WTC11 (cell line): ENCODE results near the gene ERC2. TPM values are rescaled to one million over a fixed set of nuclear protein-coding genes. Genes with fewer than 3 reads are reported as not detected.

Experiments
- ATAC-seq: fragments of 200-7000 bp; cut with Tn5 transposase; 2 replicates; pipeline ENCODE4 v1.10.0; 2021; ENCODE audit warnings: mild to moderate bottlenecking, moderate library complexity
- CTCF ChIA-PET: fragments of 300-600 bp; sonication (Branson Sonifier 250); formaldehyde crosslinking; loops from one replicate; lab custom pipeline; 2021; ENCODE audit warnings: antibody characterized with exemption; lab: Charles Lee
- POLR2A ChIA-PET: fragments of 350-600 bp; sonication (Branson Sonifier 250); formaldehyde crosslinking; loops from one replicate; lab custom pipeline; 2021; ENCODE audit warnings: antibody characterized with exemption; lab: Charles Lee
- DNase-seq: peaks from one replicate; pipeline ENCODE4 v3.0.0; 2021; ENCODE audit warnings: low spot score
- H3K27ac Mint-ChIP-seq: 2 replicates; pipeline ENCODE4 v1.8.0; 2021; ENCODE audit warnings: mixed read lengths
- H3K27me3 Mint-ChIP-seq: 2 replicates; pipeline ENCODE4 v1.8.0; 2021; ENCODE audit warnings: low read depth, mild to moderate bottlenecking, moderate library complexity, mixed read lengths
- H3K36me3 Mint-ChIP-seq: 2 replicates; pipeline ENCODE4 v1.8.0; 2021; ENCODE audit warnings: mixed read lengths
- H3K4me1 Mint-ChIP-seq: 2 replicates; pipeline ENCODE4 v1.8.0; 2022; ENCODE audit warnings: mixed read lengths
- H3K4me3 Mint-ChIP-seq: 2 replicates; pipeline ENCODE4 v1.8.0; 2021; ENCODE audit warnings: mild to moderate bottlenecking, moderate library complexity, mixed read lengths
- H3K9me3 Mint-ChIP-seq: 2 replicates; pipeline ENCODE4 v1.8.0; 2021; ENCODE audit warnings: mixed read lengths
- EMX1 ChIP-seq: fragments of 250-450 bp; sonication (Bioruptor Pico); IDR thresholded peaks from 2 replicates; pipeline ENCODE4 v1.8.0; 2021; ENCODE audit warnings: mild to moderate bottlenecking
- MXD4 ChIP-seq: fragments of 250-450 bp; sonication (Bioruptor Pico); IDR thresholded peaks from 2 replicates; pipeline ENCODE4 v1.8.0; 2021; ENCODE audit warnings: mild to moderate bottlenecking, moderate library complexity, borderline replicate concordance
- OVOL2 ChIP-seq: fragments of 250-450 bp; sonication (Bioruptor Pico); IDR thresholded peaks from 2 replicates; pipeline ENCODE4 v1.9.0; 2021; ENCODE audit warnings: mild to moderate bottlenecking, borderline replicate concordance
- RORB ChIP-seq: fragments of 250-450 bp; sonication (Bioruptor Pico); IDR thresholded peaks from 2 replicates; pipeline ENCODE4 v1.9.0; 2021; ENCODE audit warnings: mild to moderate bottlenecking
- TEAD1 ChIP-seq: sonication (generic); formaldehyde crosslinking; IDR thresholded peaks from 2 replicates; pipeline ENCODE4 v1.8.0; 2022; ENCODE audit warnings: mild to moderate bottlenecking, missing genetic modification reagents
- ZNF121 ChIP-seq: sonication (generic); formaldehyde crosslinking; IDR thresholded peaks from 2 replicates; pipeline ENCODE4 v1.8.0; 2023; ENCODE audit warnings: missing genetic modification reagents
- ZNF263 ChIP-seq: sonication (generic); formaldehyde crosslinking; IDR thresholded peaks from 2 replicates; pipeline ENCODE4 v1.8.1; 2022; ENCODE audit warnings: low read depth, mild to moderate bottlenecking, moderate library complexity, missing genetic modification reagents
- total RNA-seq: library from RNA; stranded (reverse); gene quantifications from 3 replicates; pipeline ENCODE4 v1.2.3, GENCODE V29; 2021
- TF ChIP-seq, protein P1 (sequence below): sonication (generic); formaldehyde crosslinking; IDR thresholded peaks from 2 replicates; pipeline ENCODE4 v1.8.1; 2023; ENCODE audit warnings: mild to moderate bottlenecking, missing genetic modification reagents, moderate library complexity
- TF ChIP-seq, protein P2 (sequence below): sonication (generic); formaldehyde crosslinking; IDR thresholded peaks from 2 replicates; pipeline ENCODE4 v1.8.1; 2022; ENCODE audit warnings: low read depth, missing genetic modification reagents, borderline replicate concordance
- TF ChIP-seq, protein P3 (sequence below): fragments of 250-450 bp; sonication (Bioruptor Pico); IDR thresholded peaks from 2 replicates; pipeline ENCODE4 v1.9.0; 2021; ENCODE audit warnings: moderate library complexity, mild to moderate bottlenecking, inconsistent platforms, borderline replicate concordance
- TF ChIP-seq, protein P4 (sequence below): sonication (generic); formaldehyde crosslinking; IDR thresholded peaks from 2 replicates; pipeline ENCODE4 v1.8.1; 2023; ENCODE audit warnings: mild to moderate bottlenecking, missing genetic modification reagents, moderate library complexity
- TF ChIP-seq, protein P5 (sequence below): sonication (generic); formaldehyde crosslinking; IDR thresholded peaks from 2 replicates; pipeline ENCODE4 v1.8.0; 2022; ENCODE audit warnings: mild to moderate bottlenecking, missing genetic modification reagents
- TF ChIP-seq, protein P6 (sequence below): fragments of 200-600 bp; IDR thresholded peaks from 2 replicates; pipeline ENCODE4 v1.8.0; 2022; ENCODE audit warnings: antibody characterized with exemption
- TF ChIP-seq, protein P7 (sequence below): fragments of 250-450 bp; sonication (Bioruptor Pico); IDR thresholded peaks from 2 replicates; pipeline ENCODE4 v2.1.2; 2022; ENCODE audit warnings: mild to moderate bottlenecking, moderate library complexity
- TF ChIP-seq, protein P8 (sequence below): sonication (generic); formaldehyde crosslinking; IDR thresholded peaks from 2 replicates; pipeline ENCODE4 v1.8.1; 2022; ENCODE audit warnings: missing genetic modification reagents, borderline replicate concordance
- TF ChIP-seq, protein P9 (sequence below): sonication (generic); formaldehyde crosslinking; conservative IDR thresholded peaks from 2 replicates; pipeline ENCODE4 v1.8.1; 2023; ENCODE audit warnings: mild to moderate bottlenecking, low read depth, missing genetic modification reagents, moderate library complexity

The ERC2 gene
- total RNA-seq, 1 experiment from 2014 or later = 23.5 TPM

DNA sequence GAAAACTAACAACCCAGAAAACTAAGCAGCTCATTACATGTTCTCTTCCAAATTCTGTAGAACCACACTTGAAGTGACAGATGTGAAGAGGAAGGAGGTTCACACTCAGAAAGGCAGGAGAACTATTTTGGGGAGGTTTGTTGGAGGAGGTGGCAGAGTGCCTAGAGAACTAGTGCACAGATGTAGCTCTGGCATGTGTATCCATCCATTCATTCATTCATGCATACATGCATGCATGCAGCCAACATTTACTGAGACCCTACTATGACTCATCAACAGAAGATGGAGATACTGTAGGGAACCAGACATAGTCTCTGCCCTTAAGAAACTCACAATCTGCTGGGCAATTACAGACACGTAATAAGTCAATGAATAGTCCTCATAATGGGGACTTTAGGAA lies 116.7 kb downstream of the ERC2 start:
- Mint-ChIP-seq H3K27me3 (no peaks in the 10 kb centered on the region), H3K4me3 (no peak overlapping the region), H3K4me1 (peaks cover 29% of the 10 kb centered on the region), H3K36me3 (no peaks in the 10 kb centered on the region), H3K9me3 (0 out of 2 replicates have a peak, but pooled peaks cover 3% of the 10 kb centered on the region), H3K27ac (no peak overlapping the region)
- CTCF ChIA-PET = interaction anchor here (1.3 kb wide), 1 partner anchor 143 kb away, joined by 3 read pairs; no protein-coding TSS in a partner anchor
- TF ChIP-seq, protein P1, sequence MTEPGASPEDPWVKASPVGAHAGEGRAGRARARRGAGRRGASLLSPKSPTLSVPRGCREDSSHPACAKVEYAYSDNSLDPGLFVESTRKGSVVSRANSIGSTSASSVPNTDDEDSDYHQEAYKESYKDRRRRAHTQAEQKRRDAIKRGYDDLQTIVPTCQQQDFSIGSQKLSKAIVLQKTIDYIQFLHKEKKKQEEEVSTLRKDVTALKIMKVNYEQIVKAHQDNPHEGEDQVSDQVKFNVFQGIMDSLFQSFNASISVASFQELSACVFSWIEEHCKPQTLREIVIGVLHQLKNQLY (CRISPR knock-in tag) = no peak
- TF ChIP-seq, protein P2, sequence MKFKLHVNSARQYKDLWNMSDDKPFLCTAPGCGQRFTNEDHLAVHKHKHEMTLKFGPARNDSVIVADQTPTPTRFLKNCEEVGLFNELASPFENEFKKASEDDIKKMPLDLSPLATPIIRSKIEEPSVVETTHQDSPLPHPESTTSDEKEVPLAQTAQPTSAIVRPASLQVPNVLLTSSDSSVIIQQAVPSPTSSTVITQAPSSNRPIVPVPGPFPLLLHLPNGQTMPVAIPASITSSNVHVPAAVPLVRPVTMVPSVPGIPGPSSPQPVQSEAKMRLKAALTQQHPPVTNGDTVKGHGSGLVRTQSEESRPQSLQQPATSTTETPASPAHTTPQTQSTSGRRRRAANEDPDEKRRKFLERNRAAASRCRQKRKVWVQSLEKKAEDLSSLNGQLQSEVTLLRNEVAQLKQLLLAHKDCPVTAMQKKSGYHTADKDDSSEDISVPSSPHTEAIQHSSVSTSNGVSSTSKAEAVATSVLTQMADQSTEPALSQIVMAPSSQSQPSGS (CRISPR knock-in tag) = no peak
- TF ChIP-seq ZNF263 (CRISPR knock-in tag) = no peak
- TF ChIP-seq, protein P3, sequence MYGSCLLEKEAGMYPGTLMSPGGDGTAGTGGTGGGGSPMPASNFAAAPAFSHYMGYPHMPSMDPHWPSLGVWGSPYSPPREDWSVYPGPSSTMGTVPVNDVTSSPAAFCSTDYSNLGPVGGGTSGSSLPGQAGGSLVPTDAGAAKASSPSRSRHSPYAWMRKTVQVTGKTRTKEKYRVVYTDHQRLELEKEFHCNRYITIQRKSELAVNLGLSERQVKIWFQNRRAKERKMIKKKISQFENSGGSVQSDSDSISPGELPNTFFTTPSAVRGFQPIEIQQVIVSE (CRISPR knock-in tag) = no peak
- POLR2A ChIA-PET = no interaction called here
- ATAC-seq = no peak
- DNase-seq = no peak

DNA sequence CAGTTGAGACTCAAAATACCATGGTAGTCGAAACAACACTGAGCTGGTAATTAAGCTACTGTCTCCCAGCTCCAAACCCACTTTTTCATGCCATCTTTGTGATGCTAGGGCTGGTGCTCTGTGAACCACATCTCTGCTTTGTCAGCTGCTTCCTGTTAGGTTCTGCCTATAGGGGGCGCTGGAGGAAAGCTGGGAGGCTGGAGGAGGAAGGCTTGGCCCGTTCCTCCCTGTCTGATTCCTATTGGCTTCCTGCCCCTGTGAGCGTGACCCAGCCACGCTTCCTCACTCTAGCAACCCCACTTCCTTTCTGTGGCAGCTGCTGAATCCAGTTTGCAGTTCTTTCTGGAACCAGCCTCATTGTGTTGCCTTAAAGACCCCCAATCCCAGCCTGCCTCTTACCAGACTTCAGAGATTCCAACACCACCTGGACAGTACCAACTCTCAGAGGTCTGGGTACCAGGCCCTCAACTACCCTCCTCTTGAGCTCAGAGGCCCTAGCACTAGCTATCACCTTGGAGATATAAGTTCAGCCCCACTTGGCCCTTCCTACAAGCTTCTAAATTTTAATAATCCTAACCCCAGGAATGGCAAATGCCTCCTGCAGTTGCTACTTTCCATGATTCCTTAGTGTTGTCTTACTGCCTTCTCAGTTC lies 120.9 kb downstream of the ERC2 start:
- Mint-ChIP-seq H3K9me3 (no peaks in the 10 kb centered on the region), H3K27ac (no peak overlapping the region), H3K36me3 (no peaks in the 10 kb centered on the region), H3K4me1 (peaks cover 15% of the 10 kb centered on the region), H3K27me3 (no peaks in the 10 kb centered on the region), H3K4me3 (no peak overlapping the region)
- ChIA-PET CTCF (interaction anchor here (0.6 to 2.2 kb wide), 43 partner anchors 10 to 301 kb away, joined by 3 to 51 read pairs (median 5); partner anchors contain the start of genes CCDC66 and ERC2), POLR2A (no interaction called here)
- ATAC-seq (peak; percentile 96), DNase-seq (peak; percentile 92)
- TF ChIP-seq, protein P4, sequence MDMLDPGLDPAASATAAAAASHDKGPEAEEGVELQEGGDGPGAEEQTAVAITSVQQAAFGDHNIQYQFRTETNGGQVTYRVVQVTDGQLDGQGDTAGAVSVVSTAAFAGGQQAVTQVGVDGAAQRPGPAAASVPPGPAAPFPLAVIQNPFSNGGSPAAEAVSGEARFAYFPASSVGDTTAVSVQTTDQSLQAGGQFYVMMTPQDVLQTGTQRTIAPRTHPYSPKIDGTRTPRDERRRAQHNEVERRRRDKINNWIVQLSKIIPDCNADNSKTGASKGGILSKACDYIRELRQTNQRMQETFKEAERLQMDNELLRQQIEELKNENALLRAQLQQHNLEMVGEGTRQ (CRISPR knock-in tag) = peak; percentile 12; the same call in 1 of the 2 replicates
- TF ChIP-seq, protein P5, sequence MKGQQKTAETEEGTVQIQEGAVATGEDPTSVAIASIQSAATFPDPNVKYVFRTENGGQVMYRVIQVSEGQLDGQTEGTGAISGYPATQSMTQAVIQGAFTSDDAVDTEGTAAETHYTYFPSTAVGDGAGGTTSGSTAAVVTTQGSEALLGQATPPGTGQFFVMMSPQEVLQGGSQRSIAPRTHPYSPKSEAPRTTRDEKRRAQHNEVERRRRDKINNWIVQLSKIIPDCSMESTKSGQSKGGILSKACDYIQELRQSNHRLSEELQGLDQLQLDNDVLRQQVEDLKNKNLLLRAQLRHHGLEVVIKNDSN (CRISPR knock-in tag) = 0 out of 2 replicates have a peak, but pooled peaks have one; percentile 11
- TF ChIP-seq ZNF121 (peak; percentile 91), RORB (no peak)
- TF ChIP-seq, protein P6, sequence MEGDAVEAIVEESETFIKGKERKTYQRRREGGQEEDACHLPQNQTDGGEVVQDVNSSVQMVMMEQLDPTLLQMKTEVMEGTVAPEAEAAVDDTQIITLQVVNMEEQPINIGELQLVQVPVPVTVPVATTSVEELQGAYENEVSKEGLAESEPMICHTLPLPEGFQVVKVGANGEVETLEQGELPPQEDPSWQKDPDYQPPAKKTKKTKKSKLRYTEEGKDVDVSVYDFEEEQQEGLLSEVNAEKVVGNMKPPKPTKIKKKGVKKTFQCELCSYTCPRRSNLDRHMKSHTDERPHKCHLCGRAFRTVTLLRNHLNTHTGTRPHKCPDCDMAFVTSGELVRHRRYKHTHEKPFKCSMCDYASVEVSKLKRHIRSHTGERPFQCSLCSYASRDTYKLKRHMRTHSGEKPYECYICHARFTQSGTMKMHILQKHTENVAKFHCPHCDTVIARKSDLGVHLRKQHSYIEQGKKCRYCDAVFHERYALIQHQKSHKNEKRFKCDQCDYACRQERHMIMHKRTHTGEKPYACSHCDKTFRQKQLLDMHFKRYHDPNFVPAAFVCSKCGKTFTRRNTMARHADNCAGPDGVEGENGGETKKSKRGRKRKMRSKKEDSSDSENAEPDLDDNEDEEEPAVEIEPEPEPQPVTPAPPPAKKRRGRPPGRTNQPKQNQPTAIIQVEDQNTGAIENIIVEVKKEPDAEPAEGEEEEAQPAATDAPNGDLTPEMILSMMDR = peak; percentile 90

DNA sequence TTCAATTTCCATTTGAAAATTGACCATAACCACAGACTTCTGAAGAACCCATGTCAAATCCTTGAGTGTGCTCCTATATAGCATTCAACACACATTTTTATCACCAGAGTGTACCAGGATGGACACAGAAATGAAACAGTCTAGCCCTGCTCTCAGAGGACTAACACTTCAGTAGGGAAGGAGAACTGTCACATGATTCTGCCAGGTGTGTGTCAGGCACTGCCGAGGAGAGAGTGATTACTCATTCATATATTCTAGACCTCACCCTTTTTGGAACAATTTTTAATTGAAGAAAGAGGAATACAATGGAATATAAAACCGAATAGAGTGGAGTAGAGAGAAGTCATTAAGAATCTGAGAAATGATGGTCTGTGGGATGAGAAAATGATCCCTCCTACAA lies 125.8 kb downstream of the ERC2 start:
- Mint-ChIP-seq H3K36me3 (no peaks in the 10 kb centered on the region), H3K27ac (no peak overlapping the region), H3K9me3 (no peaks in the 10 kb centered on the region), H3K4me1 (peaks cover 5% of the 10 kb centered on the region), H3K27me3 (no peaks in the 10 kb centered on the region), H3K4me3 (no peak overlapping the region)
- DNase-seq = no peak
- no peak for ATAC-seq
- ChIA-PET POLR2A (no interaction called here), CTCF (interaction anchor here (1.2 to 2.7 kb wide), 3 partner anchors 127 to 166 kb away, joined by 3 to 17 read pairs (median 6); no protein-coding TSS in a partner anchor)
- TF ChIP-seq MXD4 (CRISPR knock-in tag) = no peak
- TF ChIP-seq EMX1 (CRISPR knock-in tag) = no peak
- TF ChIP-seq, protein P7, sequence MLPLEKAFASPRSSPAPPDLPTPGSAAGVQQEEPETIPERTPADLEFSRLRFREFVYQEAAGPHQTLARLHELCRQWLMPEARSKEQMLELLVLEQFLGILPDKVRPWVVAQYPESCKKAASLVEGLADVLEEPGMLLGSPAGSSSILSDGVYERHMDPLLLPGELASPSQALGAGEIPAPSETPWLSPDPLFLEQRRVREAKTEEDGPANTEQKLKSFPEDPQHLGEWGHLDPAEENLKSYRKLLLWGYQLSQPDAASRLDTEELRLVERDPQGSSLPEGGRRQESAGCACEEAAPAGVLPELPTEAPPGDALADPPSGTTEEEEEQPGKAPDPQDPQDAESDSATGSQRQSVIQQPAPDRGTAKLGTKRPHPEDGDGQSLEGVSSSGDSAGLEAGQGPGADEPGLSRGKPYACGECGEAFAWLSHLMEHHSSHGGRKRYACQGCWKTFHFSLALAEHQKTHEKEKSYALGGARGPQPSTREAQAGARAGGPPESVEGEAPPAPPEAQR (CRISPR knock-in tag) = no peak
- no peak for TF ChIP-seq OVOL2 (CRISPR knock-in tag)
- TF ChIP-seq, protein P8, sequence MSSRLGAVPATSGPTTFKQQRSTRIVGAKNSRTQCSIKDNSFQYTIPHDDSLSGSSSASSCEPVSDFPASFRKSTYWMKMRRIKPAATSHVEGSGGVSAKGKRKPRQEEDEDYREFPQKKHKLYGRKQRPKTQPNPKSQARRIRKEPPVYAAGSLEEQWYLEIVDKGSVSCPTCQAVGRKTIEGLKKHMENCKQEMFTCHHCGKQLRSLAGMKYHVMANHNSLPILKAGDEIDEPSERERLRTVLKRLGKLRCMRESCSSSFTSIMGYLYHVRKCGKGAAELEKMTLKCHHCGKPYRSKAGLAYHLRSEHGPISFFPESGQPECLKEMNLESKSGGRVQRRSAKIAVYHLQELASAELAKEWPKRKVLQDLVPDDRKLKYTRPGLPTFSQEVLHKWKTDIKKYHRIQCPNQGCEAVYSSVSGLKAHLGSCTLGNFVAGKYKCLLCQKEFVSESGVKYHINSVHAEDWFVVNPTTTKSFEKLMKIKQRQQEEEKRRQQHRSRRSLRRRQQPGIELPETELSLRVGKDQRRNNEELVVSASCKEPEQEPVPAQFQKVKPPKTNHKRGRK (CRISPR knock-in tag) = no peak
- no peak for TF ChIP-seq TEAD1
- TF ChIP-seq, protein P9, sequence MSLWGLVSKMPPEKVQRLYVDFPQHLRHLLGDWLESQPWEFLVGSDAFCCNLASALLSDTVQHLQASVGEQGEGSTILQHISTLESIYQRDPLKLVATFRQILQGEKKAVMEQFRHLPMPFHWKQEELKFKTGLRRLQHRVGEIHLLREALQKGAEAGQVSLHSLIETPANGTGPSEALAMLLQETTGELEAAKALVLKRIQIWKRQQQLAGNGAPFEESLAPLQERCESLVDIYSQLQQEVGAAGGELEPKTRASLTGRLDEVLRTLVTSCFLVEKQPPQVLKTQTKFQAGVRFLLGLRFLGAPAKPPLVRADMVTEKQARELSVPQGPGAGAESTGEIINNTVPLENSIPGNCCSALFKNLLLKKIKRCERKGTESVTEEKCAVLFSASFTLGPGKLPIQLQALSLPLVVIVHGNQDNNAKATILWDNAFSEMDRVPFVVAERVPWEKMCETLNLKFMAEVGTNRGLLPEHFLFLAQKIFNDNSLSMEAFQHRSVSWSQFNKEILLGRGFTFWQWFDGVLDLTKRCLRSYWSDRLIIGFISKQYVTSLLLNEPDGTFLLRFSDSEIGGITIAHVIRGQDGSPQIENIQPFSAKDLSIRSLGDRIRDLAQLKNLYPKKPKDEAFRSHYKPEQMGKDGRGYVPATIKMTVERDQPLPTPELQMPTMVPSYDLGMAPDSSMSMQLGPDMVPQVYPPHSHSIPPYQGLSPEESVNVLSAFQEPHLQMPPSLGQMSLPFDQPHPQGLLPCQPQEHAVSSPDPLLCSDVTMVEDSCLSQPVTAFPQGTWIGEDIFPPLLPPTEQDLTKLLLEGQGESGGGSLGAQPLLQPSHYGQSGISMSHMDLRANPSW (CRISPR knock-in tag) = no peak
